Measurements from ENCODE around the gene SYNGAP1.
"Not testable (repeated sequence)": the region's sequence is repeated elsewhere in the genome, so short reads cannot be mapped to it uniquely, and the experiment has no call there.

Gene SYNGAP1

GRCh38 chr6:33373960-33374910, 45.6 kb upstream of the SYNGAP1 start:
- no peak for TF ChIP-seq CTCF (IDR thresholded peaks at IDR 0.05; ENCODE audit: low read length)
- TF ChIP-seq EZH2phosphoT487 (IDR thresholded peaks at IDR 0.05; ENCODE audit: low read length): no peak
- TF ChIP-seq EZH2 (optimal IDR thresholded peaks at IDR 0.05; ENCODE audit: low read depth, low read length): no peak
- Histone ChIP-seq H3K4me3 (ENCODE audit: low read length) (no peak overlapping the region), H3F3A (ENCODE audit: insufficient read depth, low read length) (no peaks in the 10 kb centered on the region), H3K27me3 (replicated peaks; ENCODE audit: insufficient read depth, low read length) (no peaks in the 10 kb centered on the region), H3K36me3 (replicated peaks; ENCODE audit: insufficient read depth, low read length) (no peaks in the 10 kb centered on the region), H3K9me3 (replicated peaks; ENCODE audit: insufficient read depth, low read length) (no peaks in the 10 kb centered on the region), H3K4me2 (ENCODE audit: low read depth, low read length) (no peak overlapping the region), H2AFZ (ENCODE audit: low read length) (no peak overlapping the region), H4K20me1 (ENCODE audit: insufficient read depth, low read length) (no peaks in the 10 kb centered on the region), H3K4me1 (ENCODE audit: low read length) (no peaks in the 10 kb centered on the region), H3K9ac (ENCODE audit: low read length) (no peak overlapping the region), H3K79me2 (ENCODE audit: low read length) (no peaks in the 10 kb centered on the region), H3K9me2 (replicated peaks; ENCODE audit: insufficient read depth, low read length) (no peaks in the 10 kb centered on the region), H3K27ac (ENCODE audit: low read length) (no peak overlapping the region)
- DNase-seq: no peak

DNA sequence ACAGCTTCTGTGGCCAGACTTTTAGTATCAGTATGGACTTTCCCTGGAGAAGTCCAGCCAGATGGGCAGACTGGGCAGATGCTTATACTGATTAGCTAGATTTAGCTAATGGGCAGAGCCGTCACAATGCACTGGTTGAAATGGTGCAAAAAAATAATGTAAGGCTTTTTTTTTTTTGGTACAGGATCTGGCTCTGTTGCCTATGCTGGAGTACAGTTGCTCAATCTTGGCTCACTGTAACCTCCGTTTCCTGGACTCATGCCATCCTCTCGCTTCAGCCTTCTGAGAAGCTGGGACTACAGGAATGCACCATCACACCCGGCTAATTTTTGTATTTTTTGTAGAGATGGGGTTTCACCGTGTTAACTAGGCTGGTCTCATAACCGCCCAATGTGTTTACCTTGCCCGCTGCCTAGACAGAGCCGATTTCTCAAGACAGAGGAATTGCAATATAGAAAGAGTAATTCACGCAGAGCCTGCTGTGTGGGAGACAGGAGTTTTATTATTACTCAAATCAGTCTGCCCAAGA, 44.7 kb upstream of the SYNGAP1 start:
- no peak overlapping the region for H3K27ac ChIP-seq (ENCODE audit: low read length)
- DNase-seq: no peak
- no peaks in the 10 kb centered on the region for H3K9me3 ChIP-seq (replicated peaks; ENCODE audit: insufficient read depth, low read length)
- no peak overlapping the region for H3K4me3 ChIP-seq (ENCODE audit: low read length)
- H3K9me2 ChIP-seq (replicated peaks; ENCODE audit: insufficient read depth, low read length): no peaks in the 10 kb centered on the region
- TF ChIP-seq EZH2 (optimal IDR thresholded peaks at IDR 0.05; ENCODE audit: low read depth, low read length) (no peak), CTCF (IDR thresholded peaks at IDR 0.05; ENCODE audit: low read length) (no peak), EZH2phosphoT487 (IDR thresholded peaks at IDR 0.05; ENCODE audit: low read length) (no peak)
- no peaks in the 10 kb centered on the region for H3K36me3 ChIP-seq (replicated peaks; ENCODE audit: insufficient read depth, low read length)
- H3K4me1 ChIP-seq (ENCODE audit: low read length): no peaks in the 10 kb centered on the region
- H3K79me2 ChIP-seq (ENCODE audit: low read length): no peaks in the 10 kb centered on the region
- H3K27me3 ChIP-seq (replicated peaks; ENCODE audit: insufficient read depth, low read length): no peaks in the 10 kb centered on the region
- H4K20me1 ChIP-seq (ENCODE audit: insufficient read depth, low read length): no peaks in the 10 kb centered on the region
- no peaks in the 10 kb centered on the region for H3F3A ChIP-seq (ENCODE audit: insufficient read depth, low read length)
- no peak overlapping the region for H3K9ac ChIP-seq (ENCODE audit: low read length)
- H2AFZ ChIP-seq (ENCODE audit: low read length): no peak overlapping the region
- H3K4me2 ChIP-seq (ENCODE audit: low read depth, low read length): no peak overlapping the region

- Histone ChIP-seq H3K4me3 (ENCODE audit: low read length) (no peak overlapping the region), H3K9me2 (replicated peaks; ENCODE audit: insufficient read depth, low read length) (no peaks in the 10 kb centered on the region), H3K9me3 (replicated peaks; ENCODE audit: insufficient read depth, low read length) (no peaks in the 10 kb centered on the region), H4K20me1 (ENCODE audit: insufficient read depth, low read length) (no peaks in the 10 kb centered on the region), H3K27ac (ENCODE audit: low read length) (no peak overlapping the region), H3K4me2 (ENCODE audit: low read depth, low read length) (no peak overlapping the region), H3F3A (ENCODE audit: insufficient read depth, low read length) (no peaks in the 10 kb centered on the region), H3K9ac (ENCODE audit: low read length) (no peak overlapping the region), H3K79me2 (ENCODE audit: low read length) (no peaks in the 10 kb centered on the region), H3K36me3 (replicated peaks; ENCODE audit: insufficient read depth, low read length) (no peaks in the 10 kb centered on the region), H2AFZ (ENCODE audit: low read length) (no peak overlapping the region), H3K27me3 (replicated peaks; ENCODE audit: insufficient read depth, low read length) (no peaks in the 10 kb centered on the region), H3K4me1 (ENCODE audit: low read length) (no peaks in the 10 kb centered on the region)
- TF ChIP-seq EZH2phosphoT487 (IDR thresholded peaks at IDR 0.05; ENCODE audit: low read length) (no peak), EZH2 (optimal IDR thresholded peaks at IDR 0.05; ENCODE audit: low read depth, low read length) (no peak), CTCF (IDR thresholded peaks at IDR 0.05; ENCODE audit: low read length) (no peak)
- DNase-seq: no peak
These were observed 42.7 kb upstream of the SYNGAP1 start for GRCh38 chr6:33377171-33377570.

GRCh38 chr6:33379184-33379583, 40.7 kb upstream of the SYNGAP1 start:
- H3K27me3 ChIP-seq (replicated peaks; ENCODE audit: insufficient read depth, low read length); H3K36me3 ChIP-seq (replicated peaks; ENCODE audit: insufficient read depth, low read length); H3K79me2 ChIP-seq (ENCODE audit: low read length); H3F3A ChIP-seq (ENCODE audit: insufficient read depth, low read length); H3K4me2 ChIP-seq (ENCODE audit: low read depth, low read length); H3K9me2 ChIP-seq (replicated peaks; ENCODE audit: insufficient read depth, low read length); H3K9me3 ChIP-seq (replicated peaks; ENCODE audit: insufficient read depth, low read length); H3K4me3 ChIP-seq (ENCODE audit: low read length); DNase-seq; H3K9ac ChIP-seq (ENCODE audit: low read length); H4K20me1 ChIP-seq (ENCODE audit: insufficient read depth, low read length); H3K27ac ChIP-seq (ENCODE audit: low read length); H2AFZ ChIP-seq (ENCODE audit: low read length); H3K4me1 ChIP-seq (ENCODE audit: low read length): not testable (repeated sequence)

All from MM.1S (cell line).